GM04503 (cell line): Measurements from ENCODE around the gene FGD6.
A peak's percentile ranks its signal among the peaks of the same experiment; 100 is the strongest.
"Not testable (repeated sequence)": the region's sequence is repeated elsewhere in the genome, so short reads cannot be mapped to it uniquely, and the experiment has no call there.

ENCODE experiments used
- DNase-seq: peaks from one replicate; pipeline ENCODE4 v3.0.0-alpha.2; 2012; ENCODE audit warnings: low read depth

The FGD6 gene

GRCh38 chr12:95126076-95126475 lies 91.2 kb downstream of the FGD6 start:
- DNase-seq, result no peak

GRCh38 chr12:95124106-95124505 lies 93.2 kb downstream of the FGD6 start:
- no peak for DNase-seq

- no peak for DNase-seq
These were observed 98.5 kb downstream of the FGD6 start for GRCh38 chr12:95118788-95119179.

GRCh38 chr12:95118138-95118787 lies 99.0 kb downstream of the FGD6 start:
- DNase-seq, result peak; percentile 75

GRCh38 chr12:95117178-95117599 lies 100.1 kb downstream of the FGD6 start:
- no peak for DNase-seq

- DNase-seq, result no peak
These were observed 100.5 kb downstream of the FGD6 start for GRCh38 chr12:95116773-95117172.

GRCh38 chr12:95116341-95116740 lies 100.9 kb downstream of the FGD6 start:
- DNase-seq, result no peak

GRCh38 chr12:95115641-95116040 lies 101.6 kb downstream of the FGD6 start:
- no peak for DNase-seq

- no peak for DNase-seq
These were observed 102.4 kb downstream of the FGD6 start for GRCh38 chr12:95114766-95115405.

GRCh38 chr12:95107362-95107761 lies 109.9 kb downstream of the FGD6 start:
- no peak for DNase-seq

- DNase-seq, result no peak
These were observed 111.7 kb downstream of the FGD6 start for GRCh38 chr12:95105540-95105939.

- no peak for DNase-seq
These were observed 112.3 kb downstream of the FGD6 start for GRCh38 chr12:95104919-95105452.

GRCh38 chr12:95102916-95103671 lies 114.2 kb downstream of the FGD6 start:
- no peak for DNase-seq

GRCh38 chr12:95101957-95102356 lies 115.3 kb downstream of the FGD6 start:
- DNase-seq, result not testable (repeated sequence)

- no peak for DNase-seq
These were observed 116.7 kb downstream of the FGD6 start for GRCh38 chr12:95100264-95101190.

GRCh38 chr12:95099270-95099790 lies 117.9 kb downstream of the FGD6 start:
- no peak for DNase-seq

GRCh38 chr12:95096852-95097251 lies 120.4 kb downstream of the FGD6 start:
- DNase-seq, result no peak

- DNase-seq, result no peak
These were observed 120.9 kb downstream of the FGD6 start for GRCh38 chr12:95096378-95096777.

GRCh38 chr12:95095866-95096265 lies 121.4 kb downstream of the FGD6 start:
- not testable (repeated sequence) for DNase-seq

- no peak for DNase-seq
These were observed 127.8 kb downstream of the FGD6 start for GRCh38 chr12:95089462-95089861.

- no peak for DNase-seq
These were observed 128.9 kb downstream of the FGD6 start for GRCh38 chr12:95088379-95088778.

- DNase-seq, result no peak
These were observed 131.7 kb downstream of the FGD6 start for GRCh38 chr12:95085612-95086011.
